Skin epidermis (tissue), 12 donors: ENCODE results near the gene GJA3.

ENCODE experiments used
- H3K27ac ChIP-seq, 21 experiments: fragments of 200-600 bp; sonication (generic) in 11 of 21; one replicate each; pipeline ENCODE4 v1.5.0; 2020; ENCODE audit warnings: mild to moderate bottlenecking in 3 of 21, inconsistent platforms in 2 of 21, moderate library complexity in 2 of 21
- H3K4me3 ChIP-seq, 7 experiments: fragments of 200-600 bp; sonication (generic) in 2 of 7; one replicate each; pipeline ENCODE4 v1.5.0; 2020; ENCODE audit warnings: inconsistent platforms in 2 of 7, mild to moderate bottlenecking in 2 of 7, moderate library complexity in 1 of 7

GJA3 gene

DNA sequence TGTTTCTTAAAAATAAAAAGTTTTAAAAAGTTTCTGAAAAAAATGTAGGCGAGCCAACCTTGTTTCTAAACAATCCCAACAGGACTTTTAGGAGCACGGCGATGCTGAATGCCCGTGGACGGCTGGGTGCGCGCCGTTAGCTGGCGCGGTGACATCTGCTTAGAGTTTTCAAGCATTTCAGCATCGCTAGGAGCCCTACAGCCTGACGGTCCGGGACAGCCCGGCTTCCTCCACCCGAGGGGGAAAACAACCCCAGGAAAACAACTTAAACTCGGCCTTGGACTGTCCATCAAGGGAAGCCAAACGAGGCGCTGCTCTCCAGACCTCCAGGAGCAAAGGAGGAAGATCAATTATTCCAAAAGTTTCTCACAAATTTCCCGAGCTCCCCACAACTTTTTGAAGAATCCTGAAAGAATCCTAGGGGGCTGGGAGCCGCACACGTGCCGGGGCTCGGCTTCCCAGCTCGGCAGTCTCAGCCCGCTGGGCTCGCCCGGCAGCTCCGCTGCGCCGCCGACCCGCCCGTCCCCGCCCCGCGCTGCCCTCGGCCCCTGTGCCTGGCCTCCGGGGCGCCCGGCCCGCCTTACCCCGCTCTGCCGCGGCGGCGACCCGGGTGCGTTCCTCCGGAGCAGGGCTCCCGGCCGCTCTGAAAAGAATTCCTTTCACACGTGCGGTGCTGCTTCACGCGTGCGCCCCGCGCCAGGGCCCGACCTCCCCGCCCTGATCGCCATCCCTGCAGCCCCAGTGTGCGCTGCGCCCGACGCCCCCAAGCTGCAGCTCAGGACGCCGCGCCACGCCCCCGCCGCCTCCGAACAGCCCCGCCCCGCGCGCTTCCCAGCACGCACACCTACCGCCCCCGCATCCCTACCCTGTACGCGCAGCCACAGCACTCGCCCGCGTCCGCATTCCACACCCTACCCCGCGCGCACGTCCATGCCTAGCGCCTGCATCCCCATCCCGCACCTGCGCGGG lies at the start of gene GJA3:
TSS of gene GJA3 (minus strand) at position 747 of the 969 bp plus-strand sequence. CDS start 17,764 bp downstream, outside the sequence.
- peak within 1 kb of the TSS in 1 of 21 experiments; percentile 21 for H3K27ac ChIP-seq

GRCh38 chr13:20209948-20210347 lies 49.1 kb upstream of the GJA3 start:
- Histone ChIP-seq H3K4me3 (no peak overlapping the region), H3K27ac (no peak overlapping the region)

More for the DNA sequence above, at the start of gene GJA3:
- peak within 1 kb of the TSS; percentile 14 to 54 (median 37) for H3K4me3 ChIP-seq

- Histone ChIP-seq H3K27ac (no peak overlapping the region), H3K4me3 (no peak overlapping the region)
Observed at GRCh38 chr13:20206698-20207235, 45.9 kb upstream of the GJA3 start.

GRCh38 chr13:20206065-20206697 lies 45.3 kb upstream of the GJA3 start:
- Histone ChIP-seq H3K4me3 (no peak overlapping the region), H3K27ac (no peak overlapping the region)

GRCh38 chr13:20198781-20199180 lies 37.9 kb upstream of the GJA3 start:
- H3K4me3 ChIP-seq, result no peak overlapping the region
- H3K27ac ChIP-seq, result no peak overlapping the region

- peak overlapping the region in 2 of 21 experiments; percentile 72 to 87 for H3K27ac ChIP-seq
- H3K4me3 ChIP-seq, result no peak overlapping the region
Observed at GRCh38 chr13:20197361-20197834, 36.5 kb upstream of the GJA3 start.

- Histone ChIP-seq H3K27ac (peak overlapping the region in 2 of 21 experiments; percentile 87 to 91), H3K4me3 (no peak overlapping the region)
Observed at GRCh38 chr13:20195801-20196200, 34.9 kb upstream of the GJA3 start.

DNA sequence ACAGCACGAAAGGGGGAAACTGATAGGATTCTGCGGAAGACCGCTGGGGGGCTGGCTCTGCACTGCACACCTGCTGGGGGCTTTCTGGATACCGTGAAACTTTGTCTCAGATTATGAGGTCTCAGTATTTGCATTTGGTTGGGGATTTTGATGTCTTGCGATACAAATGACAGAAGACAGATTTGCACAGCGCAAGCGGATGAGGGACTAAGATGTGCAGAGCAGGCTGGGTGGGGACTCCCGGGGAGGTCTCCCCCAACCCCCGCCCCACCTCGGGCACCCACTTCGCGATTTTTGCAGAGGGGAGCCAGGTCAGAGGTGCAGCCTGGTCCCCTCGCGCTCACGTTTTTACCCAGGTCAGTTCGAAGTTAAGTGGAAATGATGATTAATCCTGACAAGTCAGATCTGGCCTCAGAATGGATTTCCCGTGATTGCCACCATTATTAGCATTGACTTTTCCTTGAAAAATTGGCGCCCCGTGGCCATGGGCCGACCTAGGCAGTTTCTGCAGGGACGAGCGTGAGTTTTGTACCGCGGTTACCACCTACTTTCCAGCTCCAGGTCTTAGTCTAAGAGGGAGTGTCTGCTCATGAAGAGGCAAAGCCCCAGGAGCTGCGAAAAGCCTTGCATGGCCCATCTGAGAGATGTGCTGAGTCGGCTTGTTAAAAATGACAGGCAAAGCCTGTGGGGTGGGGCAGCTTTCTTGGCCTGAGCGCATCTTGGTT lies 33.2 kb upstream of the GJA3 start:
- peak overlapping the region; percentile 41 to 71 (median 60) for H3K4me3 ChIP-seq

DNA sequence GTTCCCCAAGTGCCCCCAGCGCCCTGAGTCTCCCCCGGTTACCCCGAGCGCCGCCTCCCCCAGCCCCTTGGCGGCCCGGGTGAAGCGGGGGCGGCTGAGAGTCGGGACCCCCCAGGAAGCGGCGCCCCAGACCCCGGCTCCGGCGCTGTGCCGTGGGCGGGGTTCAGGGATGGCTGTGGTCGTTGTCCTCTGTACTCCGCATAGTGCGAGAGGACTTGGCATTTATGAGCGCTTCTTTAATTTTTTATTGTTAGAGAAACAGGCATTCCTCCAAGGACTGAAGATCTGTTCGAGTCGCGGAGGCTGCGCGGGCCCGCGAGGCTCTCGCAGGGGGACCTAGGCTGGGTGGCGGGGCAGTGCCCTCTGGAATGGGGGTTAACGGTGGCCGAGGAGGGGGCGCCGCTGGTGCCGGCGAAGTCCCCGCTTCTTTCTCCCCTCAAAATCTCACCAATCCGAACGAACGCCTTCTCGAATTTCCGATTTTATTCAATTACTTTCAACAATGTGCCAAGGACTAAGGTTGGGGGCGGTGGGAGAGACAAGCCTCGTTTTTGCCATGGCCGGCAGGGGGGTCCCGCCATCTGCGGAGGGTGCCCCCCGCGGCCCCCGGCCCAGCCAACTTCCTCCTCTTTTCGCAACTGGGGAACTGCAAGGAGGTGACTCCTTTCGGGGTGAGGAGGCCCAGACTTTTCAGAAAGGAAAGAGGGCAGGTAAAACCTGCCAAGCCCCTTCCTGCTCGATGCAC lies 32.5 kb upstream of the GJA3 start:
- H3K4me3 ChIP-seq, result peak overlapping the region; percentile 41 to 71 (median 60)
- peak overlapping the region in 19 of 21 experiments; percentile 38 to 91 (median 80) for H3K27ac ChIP-seq

More for the DNA sequence above, 33.2 kb upstream of the GJA3 start:
- peak overlapping the region in 13 of 21 experiments; percentile 65 to 91 (median 80) for H3K27ac ChIP-seq

DNA sequence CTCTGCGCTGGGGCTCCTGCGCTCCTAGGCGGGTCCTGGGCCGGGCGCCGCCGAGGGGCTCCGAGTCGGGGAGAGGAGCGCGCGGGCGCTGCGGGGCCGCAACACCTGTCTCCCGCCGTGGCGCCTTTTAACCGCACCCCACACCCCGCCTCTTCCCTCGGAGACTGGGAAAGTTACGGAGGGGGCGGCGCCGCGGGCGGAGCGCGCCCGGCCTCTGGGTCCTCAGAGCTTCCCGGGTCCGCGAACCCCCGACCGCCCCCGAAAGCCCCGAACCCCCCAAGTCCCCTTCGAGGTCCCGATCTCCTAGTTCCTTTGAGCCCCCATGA lies 31.9 kb upstream of the GJA3 start, which contains the start of gene GJB2:
TSS of gene GJB2 (minus strand) at position 103 of the 326 bp plus-strand sequence. CDS start 3,357 bp downstream, outside the sequence.
- peak within 1 kb of the TSS in 20 of 21 experiments; percentile 38 to 91 (median 80) for H3K27ac ChIP-seq
- peak within 1 kb of the TSS; percentile 41 to 71 (median 60) for H3K4me3 ChIP-seq

GRCh38 chr13:20192158-20192835 lies 31.4 kb upstream of the GJA3 start:
- peak overlapping the region; percentile 41 to 71 (median 60) for H3K4me3 ChIP-seq

DNA sequence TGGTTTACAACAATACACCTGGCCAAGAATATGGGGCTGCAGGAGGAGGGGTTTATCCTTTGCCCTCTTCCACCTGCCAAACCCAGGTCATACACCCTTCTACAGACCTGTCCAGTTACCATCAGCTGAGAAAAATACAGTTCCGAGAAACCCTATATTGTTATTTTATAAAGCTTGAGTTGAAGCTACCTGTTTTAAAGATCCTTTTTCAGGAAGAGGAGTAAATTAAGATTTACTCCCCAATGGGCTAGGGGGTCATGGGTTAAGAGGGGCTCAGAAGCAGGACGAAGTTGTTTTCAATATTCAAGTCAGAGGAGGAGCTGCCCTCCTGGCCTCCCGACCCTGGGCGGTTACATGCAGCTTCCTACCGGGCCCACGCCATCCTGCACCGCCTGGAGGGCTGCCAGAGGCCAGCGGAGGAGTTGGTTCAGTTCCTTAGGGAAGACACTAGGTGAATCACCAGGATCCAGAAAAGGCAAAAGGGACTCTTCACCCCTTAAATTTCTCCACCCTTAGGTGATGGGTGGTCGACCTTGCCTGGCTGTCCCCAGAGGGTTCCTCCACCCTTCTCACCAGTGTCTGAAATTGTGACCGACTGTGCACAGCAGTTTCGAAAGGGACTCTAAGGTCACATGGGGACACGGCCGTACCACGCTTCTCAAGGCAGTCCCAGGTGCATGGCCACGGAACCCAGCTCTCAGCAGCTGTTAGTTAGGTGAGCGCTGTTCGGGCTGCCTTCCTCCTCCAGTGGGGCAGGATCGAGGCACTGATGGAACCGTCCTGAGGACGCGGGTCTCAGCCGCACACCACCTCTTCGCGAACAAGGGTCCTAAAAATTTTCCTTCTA lies 30.7 kb upstream of the GJA3 start:
- peak overlapping the region in 20 of 21 experiments; percentile 40 to 91 (median 80) for H3K27ac ChIP-seq

More at GRCh38 chr13:20192158-20192835, 31.4 kb upstream of the GJA3 start:
- peak overlapping the region in 20 of 21 experiments; percentile 38 to 91 (median 80) for H3K27ac ChIP-seq

GRCh38 chr13:20190481-20191310 lies 29.8 kb upstream of the GJA3 start:
- Histone ChIP-seq H3K27ac (peak overlapping the region in 16 of 21 experiments; percentile 29 to 91 (median 80)), H3K4me3 (peak overlapping the region; percentile 41 to 71 (median 60))

More for the DNA sequence above, 30.7 kb upstream of the GJA3 start:
- H3K4me3 ChIP-seq, result peak overlapping the region; percentile 41 to 71 (median 60)

- peak overlapping the region in 6 of 7 experiments; percentile 41 to 71 (median 60) for H3K4me3 ChIP-seq
Observed at GRCh38 chr13:20190076-20190475, 29.2 kb upstream of the GJA3 start.

DNA sequence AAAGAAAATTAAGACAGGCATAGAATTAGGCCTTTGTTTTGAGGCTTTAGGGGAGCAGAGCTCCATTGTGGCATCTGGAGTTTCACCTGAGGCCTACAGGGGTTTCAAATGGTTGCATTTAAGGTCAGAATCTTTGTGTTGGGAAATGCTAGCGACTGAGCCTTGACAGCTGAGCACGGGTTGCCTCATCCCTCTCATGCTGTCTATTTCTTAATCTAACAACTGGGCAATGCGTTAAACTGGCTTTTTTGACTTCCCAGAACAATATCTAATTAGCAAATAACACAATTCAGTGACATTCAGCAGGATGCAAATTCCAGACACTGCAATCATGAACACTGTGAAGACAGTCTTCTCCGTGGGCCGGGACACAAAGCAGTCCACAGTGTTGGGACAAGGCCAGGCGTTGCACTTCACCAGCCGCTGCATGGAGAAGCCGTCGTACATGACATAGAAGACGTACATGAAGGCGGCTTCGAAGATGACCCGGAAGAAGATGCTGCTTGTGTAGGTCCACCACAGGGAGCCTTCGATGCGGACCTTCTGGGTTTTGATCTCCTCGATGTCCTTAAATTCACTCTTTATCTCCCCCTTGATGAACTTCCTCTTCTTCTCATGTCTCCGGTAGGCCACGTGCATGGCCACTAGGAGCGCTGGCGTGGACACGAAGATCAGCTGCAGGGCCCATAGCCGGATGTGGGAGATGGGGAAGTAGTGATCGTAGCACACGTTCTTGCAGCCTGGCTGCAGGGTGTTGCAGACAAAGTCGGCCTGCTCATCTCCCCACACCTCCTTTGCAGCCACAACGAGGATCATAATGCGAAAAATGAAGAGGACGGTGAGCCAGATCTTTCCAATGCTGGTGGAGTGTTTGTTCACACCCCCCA lies 28.1 kb upstream of the GJA3 start:
- Histone ChIP-seq H3K4me3 (peak overlapping the region in 3 of 7 experiments; percentile 41 to 71 (median 63)), H3K27ac (peak overlapping the region in 1 of 21 experiments; percentile 87)

More at GRCh38 chr13:20190076-20190475, 29.2 kb upstream of the GJA3 start:
- H3K27ac ChIP-seq, result peak overlapping the region in 4 of 21 experiments; percentile 2 to 87 (median 52)
